Panc1 (cell line): ENCODE measurements around the gene FRMD1. TPM values are rescaled to one million over a fixed set of nuclear protein-coding genes. Genes with fewer than 3 reads are reported as not detected.

Source experiments
- ATAC-seq: fragments of 200-7000 bp; cut with Tn5 transposase; 2 replicates; pipeline ENCODE4 v1.9.1; 2020; ENCODE audit warnings: mild to moderate bottlenecking, moderate library complexity
- BruUV-seq: library from RNA; stranded (reverse); fragments of 400-500 nt; replicated peaks from 2 replicates; lab custom pipeline; 2021; lab: Mats Ljungman, UMichigan
- CTCF ChIA-PET: fragments of 300-600 bp; sonication (Branson Sonifier 250); formaldehyde crosslinking; loops from one replicate; lab custom pipeline; 2022; ENCODE audit warnings: antibody characterized with exemption; lab: Charles Lee
- POLR2A ChIA-PET: fragments of 300-600 bp; sonication (Branson Sonifier 250); formaldehyde crosslinking; loops from one replicate; lab custom pipeline; 2022; ENCODE audit warnings: antibody characterized with exemption; lab: Charles Lee
- DNase-seq: peaks from one replicate; pipeline ENCODE4 v3.0.0-alpha.2; 2010; ENCODE audit warnings: low read depth, low spot score
- H3K27ac ChIP-seq: 2 replicates; pipeline ENCODE4 v1.5.1; 2011; ENCODE audit warnings: mild to moderate bottlenecking, low read length, inconsistent platforms
- H3K27me3 ChIP-seq: fragments of 200-500 bp; sonication (Bioruptor generic); 2 replicates; pipeline ENCODE4 v1.6.0; 2014; ENCODE audit warnings: low read length, inconsistent platforms; ENCODE audit not compliant: control insufficient read depth, insufficient read depth
- H3K36me3 ChIP-seq: fragments of 200-500 bp; sonication (Bioruptor generic); 2 replicates; pipeline ENCODE4 v1.5.1; 2014; ENCODE audit warnings: inconsistent platforms, mild to moderate bottlenecking, low read length, moderate library complexity; ENCODE audit not compliant: control insufficient read depth, insufficient read depth
- H3K4me1 ChIP-seq: 2 replicates; pipeline ENCODE4 v1.5.1; 2011; ENCODE audit warnings: inconsistent platforms, mild to moderate bottlenecking, low read length, moderate library complexity; ENCODE audit not compliant: control insufficient read depth, insufficient read depth
- H3K4me3 ChIP-seq, 2 experiments: 2 replicates each; pipeline ENCODE4 v1.5.1; 2011 to 2012; ENCODE audit warnings: low read depth in 2 of 2, low read length in 2 of 2, mild to moderate bottlenecking in 2 of 2, inconsistent platforms in 1 of 2, moderate library complexity in 1 of 2
- H3K9me3 ChIP-seq: fragments of 200-500 bp; sonication (Bioruptor generic); 2 replicates; pipeline ENCODE4 v1.5.1; 2014; ENCODE audit warnings: low read depth, mild to moderate bottlenecking, inconsistent platforms, low read length, moderate library complexity; ENCODE audit not compliant: control insufficient read depth, insufficient read depth
- POLR2AphosphoS5 ChIP-seq: IDR thresholded peaks from 2 replicates; pipeline ENCODE4 v1.6.1; 2012; ENCODE audit warnings: mild to moderate bottlenecking, low read depth, low read length, moderate library complexity
- SIN3A ChIP-seq: IDR thresholded peaks from 2 replicates; pipeline ENCODE4 v1.6.1; 2012; ENCODE audit warnings: low read depth, mild to moderate bottlenecking, low read length, moderate library complexity, borderline replicate concordance; ENCODE audit not compliant: insufficient read depth
- TCF7L2 ChIP-seq: IDR thresholded peaks from 2 replicates; pipeline ENCODE4 v1.6.1; 2011; ENCODE audit warnings: mild to moderate bottlenecking, low read depth, low read length, inconsistent platforms
- in situ Hi-C: cut with HindIII; loops from 2 replicates; pipeline ENCODE4 v1.10.0; 2016; ENCODE audit warnings: low sequenced_read_pairs, low pct_unique_long_range_greater_than_20kb
- intact Hi-C: fragments of 100-400 bp; cut with micrococcal nuclease; formaldehyde crosslinking; loops from one replicate; pipeline ENCODE4 v1.10.0; 2022; ENCODE audit not compliant: unreplicated experiment
- total RNA-seq: library from RNA; stranded (reverse); gene quantifications from one replicate; pipeline ENCODE4 v1.2.1, GENCODE V29; 2021; ENCODE audit not compliant: unreplicated experiment
- TF ChIP-seq, protein P1 (sequence below): fragments of 450-650 bp; IDR thresholded peaks from 2 replicates; pipeline ENCODE4 v1.5.1; 2017; ENCODE audit warnings: mild to moderate bottlenecking
- TF ChIP-seq, protein P2 (sequence below), 2 experiments: IDR thresholded peaks; 2 replicates each; pipeline ENCODE4 v1.6.1; 2011 to 2012; ENCODE audit warnings: low read depth in 2 of 2, control low read depth in 1 of 2, low read length in 1 of 2, mild to moderate bottlenecking in 1 of 2, moderate library complexity in 1 of 2; ENCODE audit not compliant: insufficient read depth in 1 of 2

The FRMD1 gene
- total RNA-seq, 1 experiment from 2014 or later: 0.15 TPM

DNA sequence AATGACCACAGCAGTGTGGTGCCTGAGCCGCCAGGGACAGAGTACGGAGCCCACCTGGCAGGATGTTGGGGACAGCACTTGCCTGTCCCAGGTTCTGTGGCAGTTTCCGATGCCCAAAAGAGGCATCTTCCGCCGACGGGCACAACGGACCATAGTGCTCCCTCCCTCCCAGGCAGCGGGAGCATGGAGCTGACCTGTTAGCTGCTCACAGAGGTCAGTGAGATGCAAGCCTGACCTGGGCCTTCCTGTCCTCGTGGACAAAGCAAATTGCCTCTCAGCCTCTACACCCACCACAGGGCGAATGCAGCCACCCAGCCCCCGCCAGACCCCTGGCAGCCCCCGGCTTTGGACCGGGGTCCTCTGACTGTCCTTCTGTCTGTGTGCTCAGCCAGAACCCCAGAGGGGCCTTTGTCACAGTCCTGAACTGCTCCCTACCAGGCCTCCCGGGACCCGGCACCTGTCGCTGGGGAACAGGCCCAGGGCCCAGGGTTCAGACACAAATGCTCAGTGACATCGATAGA is 16.2 kb upstream of the FRMD1 start:
- POLR2A ChIA-PET: no interaction called here
- CTCF ChIA-PET: no interaction called here
- Histone ChIP-seq H3K9me3 (no peaks in the 10 kb centered on the region), H3K27me3 (no peaks in the 10 kb centered on the region), H3K27ac (no peak overlapping the region), H3K4me1 (no peaks in the 10 kb centered on the region), H3K4me3 (no peak overlapping the region), H3K36me3 (no peaks in the 10 kb centered on the region)
- DNase-seq (no peak), ATAC-seq (no peak)
- no TSS peak for BruUV-seq
- intact Hi-C loops (no loop called here), in situ Hi-C loops (no loop called here)
- no peak for TF ChIP-seq TCF7L2
- TF ChIP-seq POLR2AphosphoS5: no peak
- TF ChIP-seq, protein P1, sequence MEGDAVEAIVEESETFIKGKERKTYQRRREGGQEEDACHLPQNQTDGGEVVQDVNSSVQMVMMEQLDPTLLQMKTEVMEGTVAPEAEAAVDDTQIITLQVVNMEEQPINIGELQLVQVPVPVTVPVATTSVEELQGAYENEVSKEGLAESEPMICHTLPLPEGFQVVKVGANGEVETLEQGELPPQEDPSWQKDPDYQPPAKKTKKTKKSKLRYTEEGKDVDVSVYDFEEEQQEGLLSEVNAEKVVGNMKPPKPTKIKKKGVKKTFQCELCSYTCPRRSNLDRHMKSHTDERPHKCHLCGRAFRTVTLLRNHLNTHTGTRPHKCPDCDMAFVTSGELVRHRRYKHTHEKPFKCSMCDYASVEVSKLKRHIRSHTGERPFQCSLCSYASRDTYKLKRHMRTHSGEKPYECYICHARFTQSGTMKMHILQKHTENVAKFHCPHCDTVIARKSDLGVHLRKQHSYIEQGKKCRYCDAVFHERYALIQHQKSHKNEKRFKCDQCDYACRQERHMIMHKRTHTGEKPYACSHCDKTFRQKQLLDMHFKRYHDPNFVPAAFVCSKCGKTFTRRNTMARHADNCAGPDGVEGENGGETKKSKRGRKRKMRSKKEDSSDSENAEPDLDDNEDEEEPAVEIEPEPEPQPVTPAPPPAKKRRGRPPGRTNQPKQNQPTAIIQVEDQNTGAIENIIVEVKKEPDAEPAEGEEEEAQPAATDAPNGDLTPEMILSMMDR: no peak
- TF ChIP-seq, protein P2, sequence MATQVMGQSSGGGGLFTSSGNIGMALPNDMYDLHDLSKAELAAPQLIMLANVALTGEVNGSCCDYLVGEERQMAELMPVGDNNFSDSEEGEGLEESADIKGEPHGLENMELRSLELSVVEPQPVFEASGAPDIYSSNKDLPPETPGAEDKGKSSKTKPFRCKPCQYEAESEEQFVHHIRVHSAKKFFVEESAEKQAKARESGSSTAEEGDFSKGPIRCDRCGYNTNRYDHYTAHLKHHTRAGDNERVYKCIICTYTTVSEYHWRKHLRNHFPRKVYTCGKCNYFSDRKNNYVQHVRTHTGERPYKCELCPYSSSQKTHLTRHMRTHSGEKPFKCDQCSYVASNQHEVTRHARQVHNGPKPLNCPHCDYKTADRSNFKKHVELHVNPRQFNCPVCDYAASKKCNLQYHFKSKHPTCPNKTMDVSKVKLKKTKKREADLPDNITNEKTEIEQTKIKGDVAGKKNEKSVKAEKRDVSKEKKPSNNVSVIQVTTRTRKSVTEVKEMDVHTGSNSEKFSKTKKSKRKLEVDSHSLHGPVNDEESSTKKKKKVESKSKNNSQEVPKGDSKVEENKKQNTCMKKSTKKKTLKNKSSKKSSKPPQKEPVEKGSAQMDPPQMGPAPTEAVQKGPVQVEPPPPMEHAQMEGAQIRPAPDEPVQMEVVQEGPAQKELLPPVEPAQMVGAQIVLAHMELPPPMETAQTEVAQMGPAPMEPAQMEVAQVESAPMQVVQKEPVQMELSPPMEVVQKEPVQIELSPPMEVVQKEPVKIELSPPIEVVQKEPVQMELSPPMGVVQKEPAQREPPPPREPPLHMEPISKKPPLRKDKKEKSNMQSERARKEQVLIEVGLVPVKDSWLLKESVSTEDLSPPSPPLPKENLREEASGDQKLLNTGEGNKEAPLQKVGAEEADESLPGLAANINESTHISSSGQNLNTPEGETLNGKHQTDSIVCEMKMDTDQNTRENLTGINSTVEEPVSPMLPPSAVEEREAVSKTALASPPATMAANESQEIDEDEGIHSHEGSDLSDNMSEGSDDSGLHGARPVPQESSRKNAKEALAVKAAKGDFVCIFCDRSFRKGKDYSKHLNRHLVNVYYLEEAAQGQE (IDR thresholded peaks at IDR 0.05; ENCODE audit: insufficient read depth in 1 of 2, low read depth in 2 of 2, low read length in 1 of 2): no peak
- TF ChIP-seq SIN3A: no peak

DNA sequence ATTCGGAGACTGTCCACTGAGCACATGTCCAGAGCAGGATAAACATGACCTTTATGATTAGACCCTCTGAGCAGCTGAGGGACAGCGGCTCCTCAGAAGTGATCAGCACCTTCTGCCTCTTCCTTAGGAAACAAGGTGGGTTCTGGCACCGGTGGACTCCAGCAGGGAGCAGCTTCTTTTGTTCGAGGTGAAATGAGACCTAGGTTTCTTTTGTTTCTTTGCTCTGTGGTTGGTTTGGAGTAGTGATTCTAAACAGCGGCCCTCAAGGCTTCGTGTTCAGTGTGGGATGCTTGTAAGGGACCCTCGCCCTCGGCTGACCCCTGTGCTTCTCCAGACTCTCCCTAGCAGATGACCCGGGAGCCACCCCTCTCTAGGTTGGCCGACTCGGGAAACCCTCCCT is 14.6 kb upstream of the FRMD1 start:
- DNase-seq (no peak), ATAC-seq (no peak)
- no peak overlapping the region for H3K4me3 ChIP-seq
- no TSS peak for BruUV-seq
- no peak overlapping the region for H3K27ac ChIP-seq
- H3K27me3 ChIP-seq: no peaks in the 10 kb centered on the region
- peaks cover 10% of the 10 kb centered on the region for H3K4me1 ChIP-seq
- in situ Hi-C loops (no loop called here), intact Hi-C loops (no loop called here)
- H3K36me3 ChIP-seq: no peaks in the 10 kb centered on the region
- TF ChIP-seq, protein P2 (IDR thresholded peaks at IDR 0.05; ENCODE audit: insufficient read depth in 1 of 2, low read depth in 2 of 2, low read length in 1 of 2): no peak
- TF ChIP-seq, protein P1: no peak
- TF ChIP-seq TCF7L2 (no peak), SIN3A (no peak), POLR2AphosphoS5 (no peak)
- CTCF ChIA-PET: no interaction called here
- POLR2A ChIA-PET: no interaction called here
- no peaks in the 10 kb centered on the region for H3K9me3 ChIP-seq
